Left lung (tissue), 10 donors: ENCODE data around the gene NUDT1. TPM values are rescaled to one million over a fixed set of nuclear protein-coding genes. Genes with fewer than 3 reads are reported as not detected.

Experiments used
- ATAC-seq: fragments of 200-7000 bp; cut with Tn5 transposase; one replicate; pipeline ENCODE4 v1.9.1; 2020; ENCODE audit warnings: moderate library complexity
- DNase-seq, 4 donors: peaks; one replicate each; pipeline ENCODE4 v3.0.0-alpha.2; 2013 to 2020
- H3K27ac ChIP-seq, 2 donors: fragments of 200-600 bp; sonication (generic) in 1 of 2; one replicate each; pipeline versions ENCODE4 v1.5.0 to v1.8.0; 2020 to 2021
- H3K27me3 ChIP-seq, 2 donors: fragments of 200-600 bp; sonication (generic) in 1 of 2; one replicate each; pipeline versions ENCODE4 v1.5.0 to v1.8.0; 2020 to 2021
- H3K36me3 ChIP-seq, 2 donors: fragments of 200-600 bp; sonication (generic) in 1 of 2; one replicate each; pipeline versions ENCODE4 v1.5.0 to v1.8.0; 2020 to 2021
- H3K4me1 ChIP-seq, 2 donors: fragments of 200-600 bp; one replicate each; pipeline ENCODE4 v1.8.0; 2021
- H3K4me3 ChIP-seq, 2 donors: fragments of 200-600 bp; sonication (generic) in 1 of 2; one replicate each; pipeline versions ENCODE4 v1.5.0 to v1.8.0; 2020 to 2021; ENCODE audit warnings: mild to moderate bottlenecking in 1 of 2
- H3K9me3 ChIP-seq, 2 donors: fragments of 200-600 bp; sonication (generic) in 1 of 2; one replicate each; pipeline versions ENCODE4 v1.5.0 to v1.8.0; 2020 to 2021
- CTCF ChIP-seq, 2 donors: fragments of 200-600 bp; sonication (generic) in 1 of 2; IDR thresholded peaks; one replicate each; pipeline versions ENCODE4 v1.5.0 to v1.8.0; 2021; ENCODE audit warnings: antibody characterized with exemption in 2 of 2
- intact Hi-C, 2 donors: fragments of 100-400 bp; cut with DNase I; formaldehyde crosslinking; loops; one replicate each; pipeline versions ENCODE4 v1.11.2 to v1.14.2; 2022
- polyA plus RNA-seq, 6 donors: library from polyadenylated mRNA; unstranded; fragments of 120-200 nt; gene quantifications; one replicate each; pipeline ENCODE4 v1.2.1, GENCODE V29; 2013; ENCODE audit not compliant: insufficient read length in 6 of 6
- total RNA-seq, 2 donors: library from RNA; stranded (reverse); fragmentation: NEBNext Ultra II Directional; extraction: Animal tissue kit (Norgen Biotek cat#: 25700); gene quantifications; one replicate each; pipeline ENCODE4 v1.2.1, GENCODE V29; 2021
- donor health status: DM: no; HTN: yes; CAD: no.
- donor health status: DM: no; HTN: no; CAD: no.

The NUDT1 gene
- total and polyA plus RNA-seq, 8 donors, result 13.1 to 26.3 (median 19.7) TPM

GRCh38 chr7:2225336-2225735 lies 16.7 kb upstream of the NUDT1 start:
- intact Hi-C loops, result no loop called here
- no peak for TF ChIP-seq CTCF (IDR thresholded peaks at IDR 0.05)
- peaks cover 3 to 5% of the 10 kb centered on the region in 2 donors for H3K4me1 ChIP-seq
- H3K27me3 ChIP-seq, result no peaks in the 10 kb centered on the region
- ATAC-seq (peak; percentile 89), DNase-seq (peak in 2 of 4 donors; percentile 78 to 80)
- no peaks in the 10 kb centered on the region for H3K9me3 ChIP-seq
- no peak overlapping the region for H3K4me3 ChIP-seq
- H3K27ac ChIP-seq, result peak overlapping the region in 1 of 2 donors; percentile 69
- peaks cover 0 to 99% of the 10 kb centered on the region in 2 donors for H3K36me3 ChIP-seq

GRCh38 chr7:2225830-2226229 lies 16.2 kb upstream of the NUDT1 start:
- peak overlapping the region in 1 of 2 donors; percentile 9 for H3K27ac ChIP-seq
- intact Hi-C loops, result no loop called here
- H3K36me3 ChIP-seq, result peaks cover 0 to 95% of the 10 kb centered on the region in 2 donors
- ATAC-seq (no peak), DNase-seq (peak in 1 of 4 donors; percentile 13)
- peaks cover 3 to 10% of the 10 kb centered on the region in 2 donors for H3K4me1 ChIP-seq
- H3K9me3 ChIP-seq, result no peaks in the 10 kb centered on the region
- no peaks in the 10 kb centered on the region for H3K27me3 ChIP-seq
- TF ChIP-seq CTCF (IDR thresholded peaks at IDR 0.05), result no peak
- H3K4me3 ChIP-seq, result no peak overlapping the region

- Histone ChIP-seq H3K4me3 (no peak overlapping the region), H3K4me1 (peaks cover 12 to 24% of the 10 kb centered on the region in 2 donors), H3K9me3 (no peaks in the 10 kb centered on the region), H3K27me3 (no peaks in the 10 kb centered on the region), H3K27ac (no peak overlapping the region), H3K36me3 (peaks cover 0 to 77% of the 10 kb centered on the region in 2 donors)
- no peak for TF ChIP-seq CTCF (IDR thresholded peaks at IDR 0.05)
- ATAC-seq, result no peak
- intact Hi-C loops, result no loop called here
- peak in 1 of 4 donors; percentile 41 for DNase-seq
Measured at GRCh38 chr7:2227699-2228098, 14.3 kb upstream of the NUDT1 start.

- no peak for TF ChIP-seq CTCF (IDR thresholded peaks at IDR 0.05)
- Histone ChIP-seq H3K4me1 (peaks cover 12 to 24% of the 10 kb centered on the region in 2 donors), H3K9me3 (no peaks in the 10 kb centered on the region), H3K4me3 (no peak overlapping the region), H3K36me3 (peaks cover 0 to 65% of the 10 kb centered on the region in 2 donors), H3K27ac (no peak overlapping the region), H3K27me3 (no peaks in the 10 kb centered on the region)
- intact Hi-C loops, result no loop called here
- DNase-seq, result peak in 1 of 4 donors; percentile 64
- ATAC-seq, result no peak
Measured at GRCh38 chr7:2228921-2229320, 13.1 kb upstream of the NUDT1 start.

GRCh38 chr7:2229467-2229866 lies 12.6 kb upstream of the NUDT1 start:
- DNase-seq (peak in 1 of 4 donors; percentile 43), ATAC-seq (no peak)
- H3K36me3 ChIP-seq, result peaks cover 0 to 65% of the 10 kb centered on the region in 2 donors
- H3K27ac ChIP-seq, result no peak overlapping the region
- H3K4me1 ChIP-seq, result peaks cover 12 to 24% of the 10 kb centered on the region in 2 donors
- intact Hi-C loops, result no loop called here
- no peak overlapping the region for H3K4me3 ChIP-seq
- no peaks in the 10 kb centered on the region for H3K27me3 ChIP-seq
- TF ChIP-seq CTCF (IDR thresholded peaks at IDR 0.05), result no peak
- H3K9me3 ChIP-seq, result no peaks in the 10 kb centered on the region
